Mesenchymal stem cell (in vitro differentiated cells and primary cell): ENCODE measurements around the gene RAC3.

Experiments
- DNase-seq: peaks from one replicate; pipeline ENCODE4 v3.0.0-alpha.2; 2013
- H2AFZ ChIP-seq: one replicate; pipeline ENCODE4 v1.6.1; 2013; ENCODE audit warnings: low read depth, mild to moderate bottlenecking, control low read depth, inconsistent platforms, low read length, moderate library complexity
- H2AK5ac ChIP-seq: 2 replicates; pipeline ENCODE4 v1.6.1; 2013; ENCODE audit warnings: low read length, moderate library complexity, mild to moderate bottlenecking, inconsistent platforms; ENCODE audit not compliant: severe bottlenecking
- H2BK120ac ChIP-seq: one replicate; pipeline ENCODE4 v1.6.1; 2013; ENCODE audit warnings: low read depth, mild to moderate bottlenecking, inconsistent platforms, low read length, moderate library complexity
- H2BK12ac ChIP-seq, 2 experiments: one replicate each; pipeline ENCODE4 v1.6.1; 2013; ENCODE audit warnings: inconsistent platforms in 2 of 2, low read length in 2 of 2, mild to moderate bottlenecking in 2 of 2, moderate library complexity in 2 of 2, control low read depth in 1 of 2
- H2BK15ac ChIP-seq: one replicate; pipeline ENCODE4 v1.6.1; 2013; ENCODE audit warnings: mild to moderate bottlenecking, low read depth, inconsistent platforms; ENCODE audit not compliant: poor library complexity, severe bottlenecking
- H2BK5ac ChIP-seq: 2 replicates; pipeline ENCODE4 v1.6.1; 2013; ENCODE audit warnings: low read depth, mild to moderate bottlenecking, low read length, control low read depth, inconsistent platforms; ENCODE audit not compliant: poor library complexity, severe bottlenecking
- H3K14ac ChIP-seq, 2 experiments: one replicate each; pipeline ENCODE4 v1.6.1; 2013; ENCODE audit warnings: inconsistent platforms in 2 of 2, low read length in 2 of 2, control low read depth in 1 of 2, mild to moderate bottlenecking in 1 of 2, moderate library complexity in 1 of 2
- H3K18ac ChIP-seq, 2 experiments: one replicate each; pipeline ENCODE4 v1.6.1; 2013; ENCODE audit warnings: inconsistent platforms in 2 of 2, low read length in 2 of 2, control low read depth in 1 of 2, low read depth in 1 of 2, mild to moderate bottlenecking in 1 of 2
- H3K23ac ChIP-seq, 2 experiments: one replicate each; pipeline ENCODE4 v1.6.1; 2013; ENCODE audit warnings: inconsistent platforms in 2 of 2, low read length in 2 of 2, mild to moderate bottlenecking in 2 of 2, moderate library complexity in 2 of 2, control low read depth in 1 of 2
- H3K27ac ChIP-seq: 2 replicates; pipeline ENCODE4 v1.5.1; 2013; ENCODE audit warnings: mild to moderate bottlenecking, moderate library complexity, low read length, control low read depth, inconsistent platforms; ENCODE audit not compliant: poor library complexity, severe bottlenecking
- H3K27me3 ChIP-seq, 2 experiments: 2 replicates each; pipeline versions ENCODE4 v1.6.1 to v1.7.0; 2013; ENCODE audit warnings: low read length in 2 of 2, mild to moderate bottlenecking in 2 of 2, moderate library complexity in 2 of 2, control low read depth in 1 of 2, inconsistent platforms in 1 of 2; ENCODE audit not compliant: control insufficient read depth in 1 of 2, insufficient read depth in 1 of 2
- H3K36me3 ChIP-seq, 2 experiments: 2 replicates each; pipeline versions ENCODE4 v1.6.1 to v1.7.0; 2013; ENCODE audit warnings: low read length in 2 of 2, control low read depth in 1 of 2, inconsistent platforms in 1 of 2, low read depth in 1 of 2, mild to moderate bottlenecking in 1 of 2; ENCODE audit not compliant: insufficient read depth in 2 of 2, control insufficient read depth in 1 of 2
- H3K4ac ChIP-seq, 2 experiments: one replicate each; pipeline ENCODE4 v1.6.1; 2013; ENCODE audit warnings: inconsistent platforms in 2 of 2, low read length in 2 of 2, mild to moderate bottlenecking in 2 of 2, moderate library complexity in 2 of 2, control low read depth in 1 of 2, low read depth in 1 of 2
- H3K4me1 ChIP-seq: 2 replicates; pipeline ENCODE4 v1.6.1; 2013; ENCODE audit warnings: low read depth, low read length, control low read depth; ENCODE audit not compliant: control insufficient read depth, insufficient read depth
- H3K4me2 ChIP-seq: 2 replicates; pipeline ENCODE4 v1.6.1; 2013; ENCODE audit warnings: low read length, mild to moderate bottlenecking, inconsistent platforms; ENCODE audit not compliant: poor library complexity, severe bottlenecking
- H3K4me3 ChIP-seq, 2 experiments: 2 replicates each; pipeline versions ENCODE4 v1.5.1 to v1.7.0; 2013; ENCODE audit warnings: low read length in 2 of 2, mild to moderate bottlenecking in 2 of 2, control low read depth in 1 of 2, low read depth in 1 of 2; ENCODE audit not compliant: insufficient read depth in 1 of 2
- H3K79me1 ChIP-seq: replicated peaks from 2 replicates; pipeline ENCODE4 v1.6.1; 2013; ENCODE audit warnings: mild to moderate bottlenecking, control low read depth, low read length, inconsistent platforms; ENCODE audit not compliant: poor library complexity, severe bottlenecking
- H3K9ac ChIP-seq: 2 replicates; pipeline ENCODE4 v1.7.0; 2013; ENCODE audit warnings: mild to moderate bottlenecking, low read length, moderate library complexity
- H3K9me3 ChIP-seq: 2 replicates; pipeline ENCODE4 v1.7.0; 2013; ENCODE audit warnings: mild to moderate bottlenecking, low read length; ENCODE audit not compliant: control insufficient read depth
- H4K8ac ChIP-seq: one replicate; pipeline ENCODE4 v1.6.1; 2013; ENCODE audit warnings: inconsistent platforms, mild to moderate bottlenecking, low read length, moderate library complexity
- H4K91ac ChIP-seq: one replicate; pipeline ENCODE4 v1.6.1; 2013; ENCODE audit warnings: mild to moderate bottlenecking, low read length, inconsistent platforms
- WGBS: methylation state at CpG from one replicate; pipeline ENCODE4 v1.1.7; 2013; ENCODE audit warnings: mixed read lengths; 5-methylcytosine and 5-hydroxymethylcytosine counted together

Gene RAC3

DNA sequence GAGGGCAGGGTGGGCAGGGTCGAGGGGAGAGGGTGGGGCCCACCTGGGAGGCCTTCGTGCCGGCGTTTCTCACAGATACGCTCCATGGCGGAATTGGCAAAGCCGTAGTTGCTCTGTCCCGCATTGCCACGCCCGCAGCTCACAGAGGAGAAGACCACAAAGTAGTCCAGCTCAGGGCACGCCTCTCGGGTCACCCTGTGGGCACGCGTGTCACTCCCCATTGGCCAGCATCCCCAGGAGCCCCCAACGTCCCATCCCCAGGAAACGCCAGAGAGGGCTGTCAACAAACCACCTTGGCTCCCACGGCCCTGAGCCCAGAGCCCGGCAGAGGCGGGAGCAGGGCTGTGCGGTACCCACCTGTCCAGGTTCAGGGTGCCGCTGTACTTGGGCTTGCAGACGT, 50.5 kb downstream of the RAC3 start:
- Histone ChIP-seq H2BK12ac (no peak overlapping the region), H3K9me3 (no peaks in the 10 kb centered on the region), H3K9ac (no peak overlapping the region), H4K91ac (no peak overlapping the region), H3K14ac (no peak overlapping the region), H2BK120ac (no peak overlapping the region), H3K27me3 (no peaks in the 10 kb centered on the region), H2BK5ac (no peak overlapping the region), H3K4me3 (no peak overlapping the region), H2AK5ac (no peak overlapping the region), H2BK15ac (no peak overlapping the region), H3K4me2 (no peak overlapping the region), H4K8ac (no peak overlapping the region), H3K4ac (no peak overlapping the region), H2AFZ (no peak overlapping the region), H3K4me1 (peaks cover 3% of the 10 kb centered on the region), H3K23ac (no peak overlapping the region), H3K79me1 (peaks cover 42% of the 10 kb centered on the region), H3K27ac (no peak overlapping the region), H3K18ac (no peak overlapping the region), H3K36me3 (peaks cover 85 to 100% of the 10 kb centered on the region in 2 experiments)
- WGBS: 96% methylated on average over 22 of the region's 22 CpGs
- no peak for DNase-seq

DNA sequence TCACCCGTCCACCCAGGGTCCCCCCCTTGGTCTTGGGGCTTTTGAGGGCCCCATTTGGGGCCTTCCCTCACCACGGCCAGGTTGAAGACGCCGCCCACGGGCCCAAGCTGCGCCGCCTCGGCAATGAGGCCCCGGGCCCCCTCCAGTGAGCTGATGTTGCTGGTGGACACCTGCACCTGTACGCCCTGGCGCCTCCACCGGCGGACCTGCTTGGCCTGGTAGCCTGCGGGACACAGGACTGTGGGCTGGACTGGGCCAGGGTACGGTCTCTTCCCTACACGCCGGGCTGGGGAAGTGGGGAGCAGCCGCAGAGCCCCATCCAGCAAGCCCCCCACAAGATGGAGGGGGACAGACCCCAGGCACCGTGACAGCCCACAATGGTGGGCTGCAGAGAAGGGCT, 51.0 kb downstream of the RAC3 start:
- H2AK5ac ChIP-seq: no peak overlapping the region
- no peak overlapping the region for H3K18ac ChIP-seq
- no peak overlapping the region for H3K4me2 ChIP-seq
- H3K23ac ChIP-seq: no peak overlapping the region
- H2AFZ ChIP-seq: no peak overlapping the region
- no peak for DNase-seq
- H4K8ac ChIP-seq: no peak overlapping the region
- H3K9me3 ChIP-seq: no peaks in the 10 kb centered on the region
- no peaks in the 10 kb centered on the region for H3K27me3 ChIP-seq
- no peak overlapping the region for H4K91ac ChIP-seq
- H2BK120ac ChIP-seq: no peak overlapping the region
- 93% methylated on average over 19 of the region's 19 CpGs for WGBS
- H3K9ac ChIP-seq: no peak overlapping the region
- H3K4ac ChIP-seq: no peak overlapping the region
- peaks cover 90 to 100% of the 10 kb centered on the region in 2 experiments for H3K36me3 ChIP-seq
- H3K79me1 ChIP-seq: peaks cover 43% of the 10 kb centered on the region
- H3K27ac ChIP-seq: no peak overlapping the region
- no peak overlapping the region for H3K14ac ChIP-seq
- H3K4me3 ChIP-seq: no peak overlapping the region
- no peak overlapping the region for H2BK12ac ChIP-seq
- no peak overlapping the region for H2BK5ac ChIP-seq
- peaks cover 3% of the 10 kb centered on the region for H3K4me1 ChIP-seq
- no peak overlapping the region for H2BK15ac ChIP-seq

- no peak overlapping the region for H4K8ac ChIP-seq
- H3K23ac ChIP-seq: no peak overlapping the region
- peaks cover 91 to 100% of the 10 kb centered on the region in 2 experiments for H3K36me3 ChIP-seq
- no peak overlapping the region for H4K91ac ChIP-seq
- peaks cover 3% of the 10 kb centered on the region for H3K4me1 ChIP-seq
- no peak overlapping the region for H3K27ac ChIP-seq
- peaks cover 47% of the 10 kb centered on the region for H3K79me1 ChIP-seq
- no peak overlapping the region for H3K4me3 ChIP-seq
- H3K18ac ChIP-seq: no peak overlapping the region
- no peak overlapping the region for H2BK15ac ChIP-seq
- no peaks in the 10 kb centered on the region for H3K9me3 ChIP-seq
- H3K4ac ChIP-seq: no peak overlapping the region
- WGBS: 98% methylated on average over 24 of the region's 24 CpGs
- DNase-seq: no peak
- H2BK120ac ChIP-seq: no peak overlapping the region
- no peak overlapping the region for H3K4me2 ChIP-seq
- no peak overlapping the region for H3K9ac ChIP-seq
- H2BK5ac ChIP-seq: no peak overlapping the region
- no peak overlapping the region for H3K14ac ChIP-seq
- no peak overlapping the region for H2AK5ac ChIP-seq
- no peak overlapping the region for H2BK12ac ChIP-seq
- H2AFZ ChIP-seq: no peak overlapping the region
- no peaks in the 10 kb centered on the region for H3K27me3 ChIP-seq
Measured at GRCh38 chr17:82083009-82083408, 51.5 kb downstream of the RAC3 start.
